Measurements from ENCODE around the gene MAST2.

- TF ChIP-seq CTCF (IDR thresholded peaks at IDR 0.05 in 2 of 3, conservative IDR thresholded peaks at IDR 0.05 in 1 of 3; ENCODE audit: insufficient read depth in 2 of 3, low read depth in 1 of 3, low read length in 3 of 3) (no peak), EZH2 (IDR thresholded peaks at IDR 0.05; ENCODE audit: borderline replicate concordance, low read depth, low read length) (no peak), REST (IDR thresholded peaks at IDR 0.05; ENCODE audit: borderline replicate concordance) (no peak), REST (CRISPR knock-in tag; IDR thresholded peaks at IDR 0.05; ENCODE audit: low read depth) (no peak), NR2C2 (CRISPR knock-in tag; IDR thresholded peaks at IDR 0.05) (no peak), NR2C2 (tag; IDR thresholded peaks at IDR 0.05) (no peak), POLR2G (IDR thresholded peaks at IDR 0.05; ENCODE audit: low read depth, low read length) (no peak), ZNF280A (IDR thresholded peaks at IDR 0.05; ENCODE audit: low read depth, partially characterized antibody) (no peak), ZNF76 (CRISPR knock-in tag; IDR thresholded peaks at IDR 0.05; ENCODE audit: borderline replicate concordance) (no peak), MYNN (IDR thresholded peaks at IDR 0.05) (no peak), MYNN (CRISPR knock-in tag; IDR thresholded peaks at IDR 0.05) (no peak), FOXJ3 (CRISPR knock-in tag; IDR thresholded peaks at IDR 0.05) (no peak), DPF2 (IDR thresholded peaks at IDR 0.05) (no peak)
Observed at GRCh38 chr1:45957684-45958083, 154.3 kb downstream of the MAST2 start.
